GM19395 (cell line): ENCODE data around the gene CFAP61.
A peak's percentile ranks its signal among the peaks of the same experiment; 100 is the strongest.

ENCODE experiments used
- ATAC-seq: cut with Tn5 transposase; IDR thresholded peaks from one replicate; pipeline ENCODE4 v1.9.1; 2021; ENCODE audit warnings: mild to moderate bottlenecking, moderate library complexity; ENCODE audit not compliant: unreplicated experiment

CFAP61 gene

GRCh38 chr20:20167698-20168097 lies 115.4 kb downstream of the CFAP61 start:
- no peak for ATAC-seq

- no peak for ATAC-seq
These were observed 120.9 kb downstream of the CFAP61 start for GRCh38 chr20:20173254-20173653.

- ATAC-seq = no peak
These were observed 121.9 kb downstream of the CFAP61 start for GRCh38 chr20:20174089-20174835.

GRCh38 chr20:20181322-20181721 lies 129.0 kb downstream of the CFAP61 start:
- no peak for ATAC-seq

GRCh38 chr20:20184149-20184548 lies 131.8 kb downstream of the CFAP61 start:
- ATAC-seq = no peak

- ATAC-seq = no peak
These were observed 132.4 kb downstream of the CFAP61 start for GRCh38 chr20:20184706-20185105.

- ATAC-seq = no peak
These were observed 136.3 kb downstream of the CFAP61 start for GRCh38 chr20:20188647-20189046.

GRCh38 chr20:20192366-20192765 lies 140.0 kb downstream of the CFAP61 start:
- ATAC-seq = no peak

- ATAC-seq = no peak
These were observed 142.8 kb downstream of the CFAP61 start for GRCh38 chr20:20195021-20195705.

GRCh38 chr20:20196610-20197009 lies 144.3 kb downstream of the CFAP61 start:
- no peak for ATAC-seq

- ATAC-seq = no peak
These were observed 145.7 kb downstream of the CFAP61 start for GRCh38 chr20:20198011-20198410.

GRCh38 chr20:20199361-20200160 lies 147.2 kb downstream of the CFAP61 start:
- no peak for ATAC-seq

- ATAC-seq = no peak
These were observed 148.8 kb downstream of the CFAP61 start for GRCh38 chr20:20201124-20201523.

- no peak for ATAC-seq
These were observed 149.3 kb downstream of the CFAP61 start for GRCh38 chr20:20201639-20202038.

- no peak for ATAC-seq
These were observed 150.4 kb downstream of the CFAP61 start for GRCh38 chr20:20202768-20203167.

- ATAC-seq = no peak
These were observed 151.5 kb downstream of the CFAP61 start for GRCh38 chr20:20203784-20204183.

GRCh38 chr20:20204256-20204655 lies 151.9 kb downstream of the CFAP61 start:
- no peak for ATAC-seq

GRCh38 chr20:20205141-20205861 lies 153.0 kb downstream of the CFAP61 start:
- ATAC-seq = no peak

GRCh38 chr20:20205862-20206236 lies 153.5 kb downstream of the CFAP61 start:
- ATAC-seq = no peak

- ATAC-seq = peak; percentile 89
These were observed 154.5 kb downstream of the CFAP61 start for GRCh38 chr20:20206788-20207187.

- no peak for ATAC-seq
These were observed 155.0 kb downstream of the CFAP61 start for GRCh38 chr20:20207291-20207690.
